ENCODE measurements around the gene KCNQ4. TPM values are rescaled to one million over a fixed set of nuclear protein-coding genes. Genes with fewer than 3 reads are reported as not detected.

KCNQ4 gene
- total RNA-seq, 4 donors from 2014 or later = 1.1 to 3.3 (median 2.4) TPM

DNA sequence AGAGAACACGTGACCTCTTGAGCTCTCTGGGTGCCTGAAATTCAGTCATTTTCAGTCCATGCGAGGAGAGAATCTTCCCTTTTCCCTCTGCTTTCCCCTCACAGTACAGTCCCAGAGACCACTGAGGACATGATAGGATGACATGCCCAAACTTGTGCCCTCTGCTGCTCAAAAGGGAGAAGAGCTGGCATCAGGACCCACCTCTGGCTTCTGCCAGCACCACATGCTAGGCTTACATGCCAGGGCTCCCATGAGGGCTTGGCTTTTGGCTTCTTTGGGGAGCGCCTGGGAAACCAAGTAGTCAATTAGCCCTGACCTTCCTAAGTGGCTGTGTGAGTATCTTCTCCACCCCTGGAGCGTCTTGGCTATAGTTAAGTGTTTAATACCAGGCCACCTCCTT lies 13.8 kb upstream of the KCNQ4 start:
- TF ChIP-seq POLR2A (IDR thresholded peaks at IDR 0.05) = no peak
- TF ChIP-seq, protein P1, sequence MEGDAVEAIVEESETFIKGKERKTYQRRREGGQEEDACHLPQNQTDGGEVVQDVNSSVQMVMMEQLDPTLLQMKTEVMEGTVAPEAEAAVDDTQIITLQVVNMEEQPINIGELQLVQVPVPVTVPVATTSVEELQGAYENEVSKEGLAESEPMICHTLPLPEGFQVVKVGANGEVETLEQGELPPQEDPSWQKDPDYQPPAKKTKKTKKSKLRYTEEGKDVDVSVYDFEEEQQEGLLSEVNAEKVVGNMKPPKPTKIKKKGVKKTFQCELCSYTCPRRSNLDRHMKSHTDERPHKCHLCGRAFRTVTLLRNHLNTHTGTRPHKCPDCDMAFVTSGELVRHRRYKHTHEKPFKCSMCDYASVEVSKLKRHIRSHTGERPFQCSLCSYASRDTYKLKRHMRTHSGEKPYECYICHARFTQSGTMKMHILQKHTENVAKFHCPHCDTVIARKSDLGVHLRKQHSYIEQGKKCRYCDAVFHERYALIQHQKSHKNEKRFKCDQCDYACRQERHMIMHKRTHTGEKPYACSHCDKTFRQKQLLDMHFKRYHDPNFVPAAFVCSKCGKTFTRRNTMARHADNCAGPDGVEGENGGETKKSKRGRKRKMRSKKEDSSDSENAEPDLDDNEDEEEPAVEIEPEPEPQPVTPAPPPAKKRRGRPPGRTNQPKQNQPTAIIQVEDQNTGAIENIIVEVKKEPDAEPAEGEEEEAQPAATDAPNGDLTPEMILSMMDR (IDR thresholded peaks at IDR 0.05) = no peak
- no peak overlapping the region for H3K27ac ChIP-seq
- H3K9me3 ChIP-seq = no peaks in the 10 kb centered on the region
- peaks cover 0 to 78% (median 0%) of the 10 kb centered on the region in 3 donors for H3K36me3 ChIP-seq
- peaks cover 0 to 7% (median 0%) of the 10 kb centered on the region in 4 donors for H3K4me1 ChIP-seq
- no peaks in the 10 kb centered on the region for H3K27me3 ChIP-seq
- peak in 1 of 3 donors; percentile 35 for DNase-seq
- no peak overlapping the region for H3K4me3 ChIP-seq

- H3K4me1 ChIP-seq = peaks cover 0 to 7% (median 0%) of the 10 kb centered on the region in 4 donors
- TF ChIP-seq, protein P1 (IDR thresholded peaks at IDR 0.05) = no peak
- no peak for TF ChIP-seq POLR2A (IDR thresholded peaks at IDR 0.05)
- no peak overlapping the region for H3K27ac ChIP-seq
- no peak overlapping the region for H3K4me3 ChIP-seq
- no peaks in the 10 kb centered on the region for H3K27me3 ChIP-seq
- H3K9me3 ChIP-seq = no peaks in the 10 kb centered on the region
- peak in 1 of 3 donors; percentile 38 for DNase-seq
- H3K36me3 ChIP-seq = peaks cover 0 to 74% (median 0%) of the 10 kb centered on the region in 3 donors
These were observed 13.1 kb upstream of the KCNQ4 start for GRCh38 chr1:40770296-40771070.

- TF ChIP-seq, protein P1 (IDR thresholded peaks at IDR 0.05) = no peak
- TF ChIP-seq POLR2A (IDR thresholded peaks at IDR 0.05) = no peak
- no peak for DNase-seq
- H3K9me3 ChIP-seq = no peaks in the 10 kb centered on the region
- H3K36me3 ChIP-seq = peaks cover 0 to 66% (median 0%) of the 10 kb centered on the region in 3 donors
- no peaks in the 10 kb centered on the region for H3K27me3 ChIP-seq
- peaks cover 0 to 7% (median 0%) of the 10 kb centered on the region in 4 donors for H3K4me1 ChIP-seq
- no peak overlapping the region for H3K4me3 ChIP-seq
- H3K27ac ChIP-seq = no peak overlapping the region
These were observed 11.2 kb upstream of the KCNQ4 start for GRCh38 chr1:40772146-40772955.

- Histone ChIP-seq H3K27ac (peak overlapping the region in 1 of 4 donors; percentile 45), H3K4me1 (peaks cover 0 to 7% (median 0%) of the 10 kb centered on the region in 4 donors), H3K27me3 (no peaks in the 10 kb centered on the region), H3K9me3 (no peaks in the 10 kb centered on the region), H3K4me3 (no peak overlapping the region), H3K36me3 (peaks cover 0 to 51% (median 0%) of the 10 kb centered on the region in 3 donors)
- no peak for DNase-seq
- no peak for TF ChIP-seq POLR2A (IDR thresholded peaks at IDR 0.05)
- TF ChIP-seq, protein P1 (IDR thresholded peaks at IDR 0.05) = no peak
These were observed 9.8 kb upstream of the KCNQ4 start for GRCh38 chr1:40773748-40774265.

GRCh38 chr1:40774266-40774998 lies 9.2 kb upstream of the KCNQ4 start:
- H3K27me3 ChIP-seq = no peaks in the 10 kb centered on the region
- no peak overlapping the region for H3K4me3 ChIP-seq
- peaks cover 0 to 45% (median 0%) of the 10 kb centered on the region in 3 donors for H3K36me3 ChIP-seq
- peaks cover 0 to 7% (median 0%) of the 10 kb centered on the region in 4 donors for H3K4me1 ChIP-seq
- TF ChIP-seq, protein P1 (IDR thresholded peaks at IDR 0.05) = peak; percentile 60 to 77 (median 64)
- no peak for TF ChIP-seq POLR2A (IDR thresholded peaks at IDR 0.05)
- peak overlapping the region in 1 of 4 donors; percentile 45 for H3K27ac ChIP-seq
- H3K9me3 ChIP-seq = no peaks in the 10 kb centered on the region
- DNase-seq = peak; percentile 68 to 83 (median 70)
